ENCODE measurements around the gene ZNF280A.

ZNF280A gene

GRCh38 chr22:22465782-22466181 lies 54.3 kb downstream of the ZNF280A start:
- no peak for DNase-seq

- DNase-seq: no peak
Observed at GRCh38 chr22:22465094-22465602, 54.9 kb downstream of the ZNF280A start.

GRCh38 chr22:22464541-22465054 lies 55.5 kb downstream of the ZNF280A start:
- no peak for DNase-seq

- peak; percentile 37 to 64 for DNase-seq
Observed at GRCh38 chr22:22463855-22464540, 56.1 kb downstream of the ZNF280A start.

Data from CD4-positive, alpha-beta T cell treated with Interferon alpha-2 for 1 hour (primary cell).